ENCODE data around the gene TNFSF9. TPM values are rescaled to one million over a fixed set of nuclear protein-coding genes. Genes with fewer than 3 reads are reported as not detected.
"Not testable (repeated sequence)": the region's sequence is repeated elsewhere in the genome, so short reads cannot be mapped to it uniquely, and the experiment has no call there.

The TNFSF9 gene
- polyA plus RNA-seq, 3 donors, result 0.26 to 0.42 (median 0.36) TPM

DNA sequence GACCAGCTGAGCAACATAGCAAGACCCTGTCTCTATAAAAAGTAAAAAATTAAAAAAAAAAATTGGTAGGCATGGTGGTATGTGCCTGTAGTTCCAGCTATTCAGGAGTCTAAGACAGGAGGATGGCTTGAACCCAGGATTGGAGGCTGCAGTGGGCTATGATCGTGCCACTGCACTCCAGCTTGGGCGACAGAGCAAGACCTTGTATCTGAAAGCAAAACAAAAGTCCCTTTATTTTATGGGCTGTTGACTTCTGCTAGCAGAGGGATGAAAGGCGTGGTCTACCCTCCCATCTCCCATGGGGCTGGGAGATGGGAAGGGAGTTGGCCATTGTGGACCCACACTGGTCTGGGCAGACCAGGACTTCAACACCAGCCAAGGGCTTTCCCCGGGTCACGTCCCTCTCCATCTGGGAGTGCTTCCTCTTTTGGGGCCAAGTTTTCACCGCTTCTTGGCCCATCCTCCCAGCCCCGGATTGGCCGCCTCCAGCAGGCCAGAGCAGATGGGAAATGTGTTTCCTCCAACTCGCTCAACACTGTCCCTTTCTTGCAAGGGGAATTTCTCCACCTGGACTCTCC is 2.2 kb upstream of the TNFSF9 start:
- no peak for DNase-seq (ENCODE audit: extremely low read depth in 1 of 11, low read depth in 9 of 11, low spot score in 4 of 11)

DNA sequence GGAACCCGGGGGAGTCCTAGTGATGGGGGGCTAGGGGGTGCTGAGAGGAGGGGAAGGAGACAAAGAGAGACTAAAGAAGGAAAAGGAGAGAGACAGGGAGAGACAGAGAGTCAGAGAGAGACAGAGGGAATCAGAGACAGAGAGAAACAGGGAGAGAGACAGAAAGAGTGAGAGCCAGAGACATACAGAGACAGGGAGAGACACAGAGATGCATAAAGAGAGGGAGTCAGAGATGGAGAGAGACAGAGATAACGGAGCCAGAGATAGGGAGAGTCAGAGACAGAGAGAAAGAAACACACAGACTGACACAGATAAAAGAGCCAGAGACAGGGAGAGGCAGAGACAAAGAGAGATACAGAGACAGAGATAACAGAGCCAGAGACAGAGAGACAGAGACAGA is 1.5 kb upstream of the TNFSF9 start:
- no peak for DNase-seq (ENCODE audit: extremely low read depth in 1 of 11, low read depth in 9 of 11, low spot score in 4 of 11)

DNA sequence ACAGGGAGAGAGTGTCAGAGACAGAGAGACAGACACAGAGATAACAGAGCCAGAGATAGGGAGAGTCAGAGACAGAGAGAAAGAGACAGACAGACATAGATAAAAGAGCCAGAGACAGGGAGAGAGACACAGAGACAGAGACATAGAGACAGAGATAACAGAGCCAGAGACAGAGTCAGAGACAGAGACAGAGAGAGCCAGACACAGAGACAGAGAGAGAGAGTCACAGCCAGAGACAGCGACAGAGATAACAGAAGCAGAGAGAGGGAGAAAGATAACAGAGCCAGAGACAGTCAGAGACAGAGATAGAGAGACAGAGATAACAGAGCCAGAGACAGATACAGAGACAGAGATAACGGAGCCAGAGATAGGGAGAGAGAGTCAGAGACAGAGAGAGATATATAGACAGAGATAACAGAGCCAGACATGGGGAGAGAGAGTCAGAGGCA is 865 bp upstream of the TNFSF9 start:
- no peak for DNase-seq (ENCODE audit: extremely low read depth in 1 of 11, low read depth in 9 of 11, low spot score in 4 of 11)

DNA sequence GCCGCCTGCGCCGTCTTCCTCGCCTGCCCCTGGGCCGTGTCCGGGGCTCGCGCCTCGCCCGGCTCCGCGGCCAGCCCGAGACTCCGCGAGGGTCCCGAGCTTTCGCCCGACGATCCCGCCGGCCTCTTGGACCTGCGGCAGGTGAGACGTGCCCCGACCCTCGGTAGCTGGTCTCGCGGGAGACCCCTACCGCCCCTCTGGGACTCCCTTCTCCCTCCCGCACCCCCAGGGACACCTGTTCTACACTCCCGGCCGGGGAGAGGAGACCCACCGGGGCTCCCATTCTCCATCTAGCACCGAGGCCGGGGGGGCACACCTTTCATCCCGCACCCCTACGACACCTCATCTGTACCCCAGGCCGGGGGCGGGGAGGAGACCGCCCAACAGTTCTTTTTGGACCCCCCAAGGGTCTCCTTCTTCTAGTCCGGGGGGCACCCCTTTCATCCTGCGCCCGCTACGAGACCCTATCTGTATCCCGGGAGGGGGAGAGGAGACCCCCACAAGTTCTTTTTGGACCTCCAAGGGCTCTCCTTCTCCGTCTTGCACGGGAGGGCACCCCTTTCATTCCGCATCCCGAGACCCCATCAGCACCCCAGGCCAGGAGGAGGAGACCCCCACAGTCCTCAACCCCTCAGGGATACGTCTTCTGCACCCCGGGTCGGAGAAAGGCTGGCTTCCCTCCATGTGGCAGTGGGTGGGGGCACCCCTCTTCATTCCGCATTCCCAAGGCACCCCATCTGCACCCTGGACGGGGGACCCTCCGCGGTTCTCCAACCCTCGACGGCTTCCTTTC is 533 bp downstream of the TNFSF9 start:
- no peak for DNase-seq (ENCODE audit: extremely low read depth in 1 of 11, low read depth in 9 of 11, low spot score in 4 of 11)

DNA sequence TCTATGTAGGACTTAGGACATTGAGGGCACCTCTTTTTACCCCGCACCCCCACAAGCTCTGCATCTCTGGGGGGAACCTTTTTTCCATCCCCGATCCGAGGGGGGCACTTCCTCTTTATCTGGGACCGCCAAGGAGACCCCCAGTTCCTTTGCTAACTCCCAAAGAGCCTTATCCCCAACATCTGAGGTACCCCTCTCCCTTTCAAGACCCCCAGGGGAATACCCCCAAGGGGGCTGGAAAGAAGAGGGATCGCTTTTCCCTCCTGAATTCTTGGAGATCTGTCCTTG is 1.1 kb downstream of the TNFSF9 start:
- DNase-seq (ENCODE audit: extremely low read depth in 1 of 11, low read depth in 9 of 11, low spot score in 4 of 11), result no peak

DNA sequence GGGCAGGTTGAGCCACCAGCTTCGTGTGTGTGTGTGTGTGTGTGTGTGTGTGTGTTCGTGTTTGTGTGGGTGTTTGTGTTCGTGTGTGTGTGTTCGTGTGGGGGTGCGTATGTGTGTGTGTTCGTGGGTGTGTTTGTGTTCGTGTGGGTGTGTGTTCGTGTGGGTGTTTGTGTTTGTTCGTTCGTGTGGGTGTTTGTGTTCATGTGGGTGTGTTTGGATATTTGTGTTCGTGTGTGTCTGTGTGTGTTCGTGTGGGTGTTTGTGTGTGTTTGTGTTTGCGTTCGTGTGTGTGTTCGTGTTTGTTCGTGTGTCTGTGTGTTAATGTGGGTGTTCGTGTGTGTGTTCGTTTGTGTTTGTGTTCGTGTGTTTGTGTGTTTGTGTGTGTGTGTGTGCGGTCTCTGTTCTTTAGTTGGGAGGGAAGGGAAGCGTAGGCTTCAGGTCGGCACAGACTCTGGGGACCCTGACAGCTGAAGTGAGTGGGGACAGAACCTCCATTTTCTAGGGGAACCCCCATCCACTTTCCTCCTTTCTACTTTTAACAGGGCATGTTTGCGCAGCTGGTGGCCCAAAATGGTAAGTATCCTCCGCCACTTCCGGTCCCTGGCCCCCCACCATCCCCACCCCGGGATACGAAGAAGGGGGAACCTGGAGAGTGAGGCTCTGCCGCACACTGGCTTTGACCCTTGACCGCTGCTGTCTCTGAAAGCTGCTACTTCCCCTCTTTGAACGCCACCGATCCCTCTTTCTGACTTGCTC is 1.6 kb downstream of the TNFSF9 start:
- DNase-seq (ENCODE audit: extremely low read depth in 1 of 11, low read depth in 9 of 11, low spot score in 4 of 11), result no peak

DNA sequence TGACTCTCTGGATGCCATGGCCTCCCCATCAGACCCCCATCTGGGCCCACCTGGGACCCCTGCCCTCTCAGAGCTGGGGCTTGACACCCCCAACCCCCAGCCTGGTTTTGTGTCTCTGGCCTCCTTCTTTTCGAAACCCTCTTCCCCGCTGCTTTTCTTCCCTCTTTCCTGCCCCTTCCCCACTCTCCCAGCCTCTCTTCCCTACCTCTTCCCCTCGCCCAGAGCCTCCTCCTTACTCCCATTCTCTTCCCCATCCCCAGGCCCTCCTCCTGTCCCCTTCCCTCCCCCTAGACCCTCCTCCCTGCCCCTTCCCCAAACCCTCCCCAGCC is 2.1 kb downstream of the TNFSF9 start:
- no peak for DNase-seq (ENCODE audit: extremely low read depth in 1 of 11, low read depth in 9 of 11, low spot score in 4 of 11)

DNA sequence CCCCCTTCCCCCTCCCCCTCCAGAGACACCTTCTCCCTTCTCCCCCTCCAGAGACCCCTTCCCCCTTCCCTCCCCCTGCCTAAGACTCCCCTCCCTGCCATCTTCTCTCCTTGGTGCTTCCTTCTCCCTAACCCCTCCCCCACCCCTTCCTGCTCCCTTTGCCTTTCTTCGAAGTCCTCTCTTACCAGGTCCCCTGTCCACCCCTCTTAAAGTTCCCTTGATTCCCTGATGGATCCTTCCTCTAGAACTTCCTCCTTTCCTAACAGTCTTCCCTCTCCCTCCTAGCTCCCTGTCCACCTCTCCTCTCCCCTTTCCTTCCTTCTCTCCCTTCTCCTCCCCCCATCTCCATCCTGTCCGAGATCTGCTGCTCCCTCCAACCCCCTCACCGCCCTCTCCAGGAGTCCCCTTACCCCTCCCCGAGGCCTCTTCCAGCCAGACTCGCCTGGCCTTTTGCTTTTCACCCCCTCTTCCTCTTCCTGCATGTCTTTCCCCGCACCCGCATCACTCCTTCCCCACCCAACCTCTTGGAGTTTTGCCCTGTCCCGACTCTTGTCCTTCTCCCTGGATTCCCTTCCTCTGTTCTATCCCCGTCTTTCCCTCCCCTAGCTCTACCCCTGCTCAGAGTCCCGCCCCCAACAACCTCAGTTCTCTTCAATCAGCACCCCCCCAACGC is 3.1 kb downstream of the TNFSF9 start:
- no peak for DNase-seq (ENCODE audit: extremely low read depth in 1 of 11, low read depth in 9 of 11, low spot score in 4 of 11)

DNA sequence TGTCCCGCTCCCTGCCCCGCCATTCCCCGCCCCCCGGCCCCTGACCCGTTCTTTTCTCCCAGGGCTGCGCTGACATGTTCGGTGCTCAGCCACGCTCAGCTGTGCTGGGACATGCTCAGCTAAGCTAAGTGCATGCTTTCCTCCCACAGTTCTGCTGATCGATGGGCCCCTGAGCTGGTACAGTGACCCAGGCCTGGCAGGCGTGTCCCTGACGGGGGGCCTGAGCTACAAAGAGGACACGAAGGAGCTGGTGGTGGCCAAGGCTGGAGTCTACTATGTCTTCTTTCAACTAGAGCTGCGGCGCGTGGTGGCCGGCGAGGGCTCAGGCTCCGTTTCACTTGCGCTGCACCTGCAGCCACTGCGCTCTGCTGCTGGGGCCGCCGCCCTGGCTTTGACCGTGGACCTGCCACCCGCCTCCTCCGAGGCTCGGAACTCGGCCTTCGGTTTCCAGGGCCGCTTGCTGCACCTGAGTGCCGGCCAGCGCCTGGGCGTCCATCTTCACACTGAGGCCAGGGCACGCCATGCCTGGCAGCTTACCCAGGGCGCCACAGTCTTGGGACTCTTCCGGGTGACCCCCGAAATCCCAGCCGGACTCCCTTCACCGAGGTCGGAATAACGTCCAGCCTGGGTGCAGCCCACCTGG is 3.7 kb downstream of the TNFSF9 start:
- no peak for DNase-seq (ENCODE audit: extremely low read depth in 1 of 11, low read depth in 9 of 11, low spot score in 4 of 11)

DNA sequence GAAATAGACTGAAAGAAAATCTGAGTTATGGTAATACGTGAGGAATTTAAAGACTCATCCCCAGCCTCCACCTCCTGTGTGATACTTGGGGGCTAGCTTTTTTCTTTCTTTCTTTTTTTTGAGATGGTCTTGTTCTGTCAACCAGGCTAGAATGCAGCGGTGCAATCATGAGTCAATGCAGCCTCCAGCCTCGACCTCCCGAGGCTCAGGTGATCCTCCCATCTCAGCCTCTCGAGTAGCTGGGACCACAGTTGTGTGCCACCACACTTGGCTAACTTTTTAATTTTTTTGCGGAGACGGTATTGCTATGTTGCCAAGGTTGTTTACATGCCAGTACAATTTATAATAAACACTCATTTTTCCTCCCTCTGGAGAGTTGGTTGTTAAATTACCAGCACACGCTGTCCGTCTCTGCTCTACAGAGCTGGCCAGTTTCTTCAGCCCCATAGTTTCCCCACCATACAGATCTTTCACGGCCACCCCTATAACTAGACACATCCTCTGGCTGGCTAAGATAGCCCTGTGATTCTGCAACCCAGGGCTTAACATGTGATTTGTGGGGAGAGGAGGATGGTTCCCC is 4.8 kb downstream of the TNFSF9 start:
- DNase-seq (ENCODE audit: extremely low read depth in 1 of 11, low read depth in 9 of 11, low spot score in 4 of 11), result no peak

DNA sequence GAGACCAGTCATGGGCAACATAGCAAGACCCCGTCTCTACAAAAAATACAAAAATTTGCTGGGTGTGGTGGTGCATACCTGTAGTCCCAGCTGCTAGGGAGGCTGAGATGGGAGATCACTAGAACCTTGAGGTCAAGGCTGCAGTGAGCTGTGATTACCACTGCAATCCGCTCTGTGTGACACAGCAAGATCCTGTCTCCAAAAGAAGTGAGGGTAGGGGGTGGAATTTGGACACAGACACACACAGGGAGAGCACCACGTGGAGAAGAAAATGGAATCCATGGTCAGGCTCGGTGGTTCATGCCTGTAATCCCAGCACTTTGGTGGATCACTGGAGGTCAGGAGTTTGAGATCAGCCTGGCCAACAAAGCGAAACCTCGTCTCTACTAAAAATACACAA is 8.7 kb downstream of the TNFSF9 start:
- DNase-seq (ENCODE audit: extremely low read depth in 1 of 11, low read depth in 9 of 11, low spot score in 4 of 11), result no peak

DNA sequence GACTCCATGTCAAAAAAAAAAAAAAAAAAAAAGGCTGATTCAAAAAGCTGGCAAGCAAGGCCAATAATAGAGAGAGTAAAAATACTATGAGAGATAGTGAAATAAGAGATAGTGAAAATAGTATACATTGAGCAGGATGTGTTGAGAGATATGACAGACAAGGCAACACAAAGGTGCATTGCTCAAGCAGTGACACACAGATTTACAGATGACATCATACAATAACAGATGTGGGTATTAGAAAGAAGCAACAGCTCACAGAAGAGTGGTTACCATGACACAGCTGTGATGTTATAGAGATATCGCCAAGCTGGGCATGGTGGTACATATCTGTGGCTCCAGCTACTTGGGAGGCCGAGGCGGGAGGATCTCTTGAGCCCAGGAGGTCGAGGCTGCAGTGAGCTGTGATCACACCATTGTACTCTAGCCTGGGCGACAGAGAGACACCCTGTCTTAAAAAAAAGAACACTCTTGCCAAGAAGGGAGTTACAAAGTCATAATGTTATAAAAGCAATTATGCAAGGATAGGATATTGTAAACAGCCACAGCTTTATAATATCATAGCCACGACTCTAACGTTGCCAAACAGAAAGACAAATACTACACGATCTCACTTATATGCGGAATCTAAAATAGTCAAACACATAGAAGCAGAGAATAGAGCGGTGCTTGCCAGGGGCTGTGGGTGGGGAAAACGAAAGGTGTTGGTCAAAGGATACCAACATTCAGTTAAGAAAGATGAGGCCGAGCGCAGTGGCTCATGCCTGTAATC is 10.3 kb downstream of the TNFSF9 start:
- no peak for DNase-seq (ENCODE audit: extremely low read depth in 1 of 11, low read depth in 9 of 11, low spot score in 4 of 11)

DNA sequence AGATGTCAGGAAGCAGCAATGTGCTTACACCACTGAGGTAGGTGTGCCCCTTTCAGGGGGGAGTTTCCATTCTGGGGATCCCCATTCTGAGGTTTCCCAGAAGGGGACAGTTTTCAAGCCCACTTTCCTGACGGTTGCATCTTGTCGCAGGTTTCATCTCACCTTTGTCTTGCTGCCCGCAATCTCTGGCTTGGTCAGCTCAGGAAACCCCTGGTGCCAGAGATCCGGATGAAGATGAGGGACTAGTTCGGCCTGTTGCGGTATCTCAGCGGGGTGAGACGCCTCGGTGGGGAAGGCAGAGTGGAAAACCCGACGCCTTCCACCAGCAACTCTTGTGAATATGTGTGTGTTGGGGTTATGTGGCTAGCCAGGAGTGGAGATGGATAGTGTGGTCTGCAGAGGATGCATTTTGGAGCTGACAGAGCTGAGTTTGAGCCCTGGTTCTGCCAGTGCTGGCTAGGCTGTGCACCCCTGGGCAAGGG is 13.1 kb downstream of the TNFSF9 start:
- no peak for DNase-seq (ENCODE audit: extremely low read depth in 1 of 11, low read depth in 9 of 11, low spot score in 4 of 11)

DNA sequence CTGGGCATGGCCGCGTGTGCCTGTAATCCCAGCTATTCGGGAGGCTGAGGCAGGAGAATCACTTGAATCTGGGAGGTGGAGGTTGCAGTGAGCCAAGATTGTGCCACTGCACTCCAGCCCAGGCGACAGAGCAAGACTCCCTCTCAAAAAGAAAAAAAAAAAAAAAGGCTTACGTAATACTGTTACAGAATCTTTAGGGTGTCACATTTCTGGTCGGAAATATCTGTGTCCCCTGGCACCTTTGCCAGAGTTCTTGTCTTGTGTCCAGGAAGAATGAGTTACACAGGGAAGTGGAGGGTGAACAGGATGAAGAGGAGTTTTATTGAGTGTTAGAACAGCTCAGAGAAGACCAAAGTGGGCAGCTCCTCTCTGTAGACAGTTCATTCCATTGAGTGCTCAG is 19.9 kb downstream of the TNFSF9 start:
- DNase-seq (ENCODE audit: extremely low read depth in 1 of 11, low read depth in 9 of 11, low spot score in 4 of 11), result not testable (repeated sequence)

DNA sequence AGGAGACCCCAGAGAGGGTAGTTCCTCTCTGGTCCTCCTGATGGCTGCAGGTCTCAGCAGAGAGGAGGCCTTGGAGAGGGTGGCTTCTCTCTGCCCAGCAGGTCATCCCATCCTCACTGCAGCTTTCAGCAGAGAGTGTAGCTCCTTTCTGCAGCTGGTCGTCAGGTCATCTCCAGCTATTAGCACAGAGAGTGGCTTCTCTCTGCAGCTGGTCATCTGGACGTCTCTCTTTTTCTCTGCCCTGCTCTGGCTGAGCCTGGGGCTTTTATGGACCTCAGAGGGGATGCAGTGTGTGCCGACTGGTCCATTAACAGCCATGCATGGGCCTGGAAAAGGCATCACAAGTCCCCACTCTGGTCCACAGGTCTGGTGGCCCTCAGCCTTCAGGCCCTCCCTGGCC is 20.3 kb downstream of the TNFSF9 start:
- DNase-seq (ENCODE audit: extremely low read depth in 1 of 11, low read depth in 9 of 11, low spot score in 4 of 11), result no peak

DNA sequence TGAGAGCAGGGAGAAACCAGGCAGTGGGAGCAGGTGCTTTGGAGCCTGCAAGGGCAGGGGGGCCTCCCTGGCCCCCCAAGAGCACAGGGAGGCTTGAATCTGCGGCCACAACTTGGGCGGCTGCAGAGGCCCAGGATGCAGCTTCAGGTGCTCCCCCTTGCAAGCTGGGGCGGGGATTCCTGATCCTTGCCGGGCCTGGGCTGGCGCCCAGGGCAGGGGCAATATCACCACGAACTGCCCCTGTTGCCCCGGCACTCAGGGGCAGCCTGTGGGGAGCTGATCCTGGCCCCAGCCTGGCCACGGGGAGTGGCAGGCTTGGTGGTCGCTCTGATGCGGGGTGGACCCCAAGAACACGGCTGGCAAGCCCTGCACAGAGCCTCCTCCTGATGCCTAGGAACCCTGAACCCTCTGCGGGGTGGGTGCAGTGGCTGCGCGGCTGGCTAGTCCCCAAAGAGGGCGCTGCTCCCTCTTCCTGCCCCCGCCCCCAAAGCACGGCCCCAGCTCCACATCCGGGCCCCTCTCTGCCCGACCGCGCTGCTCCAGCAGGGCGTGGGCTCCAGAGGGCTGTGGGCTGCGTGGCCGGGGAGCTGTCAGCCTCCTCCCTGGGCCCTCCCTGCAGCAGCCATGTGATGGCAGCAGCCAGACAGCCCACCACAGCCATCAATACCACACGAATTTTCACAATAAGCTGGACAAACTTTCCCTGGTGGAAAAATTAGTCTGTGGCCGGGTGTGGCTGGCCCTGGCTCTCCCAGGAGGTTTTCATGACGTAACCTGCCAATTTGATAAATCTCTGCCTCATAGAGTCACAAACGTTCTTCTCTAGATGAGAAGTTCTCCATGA is 21.0 kb downstream of the TNFSF9 start:
- DNase-seq (ENCODE audit: extremely low read depth in 1 of 11, low read depth in 9 of 11, low spot score in 4 of 11), result no peak

DNA sequence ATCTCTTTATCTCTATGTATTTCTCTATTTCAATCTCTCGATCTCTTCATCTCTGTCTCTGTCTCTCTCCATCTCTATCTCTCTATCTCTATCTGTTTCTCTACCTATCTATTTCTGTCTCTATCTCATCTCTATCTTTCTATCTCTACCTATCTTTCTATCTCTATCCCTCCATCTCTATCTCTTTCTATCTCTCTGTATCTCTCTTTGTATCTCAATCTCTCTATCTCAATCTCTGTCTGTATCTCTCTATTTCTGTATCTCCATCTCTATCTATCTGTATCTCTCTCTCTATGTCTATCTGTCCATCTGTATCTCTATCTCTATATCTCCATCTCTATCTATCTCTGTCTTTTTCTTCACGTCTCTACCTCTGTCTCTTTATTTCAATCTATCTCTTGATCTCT is 25.2 kb downstream of the TNFSF9 start:
- no peak for DNase-seq (ENCODE audit: extremely low read depth in 1 of 11, low read depth in 9 of 11, low spot score in 4 of 11)
